SH-SY5Y (cell line): Measurements from ENCODE around the gene PTCD1.

Source experiments
- GATA2 ChIP-seq: IDR thresholded peaks from 2 replicates; pipeline ENCODE4 v1.6.1; 2011; ENCODE audit warnings: mild to moderate bottlenecking, low read depth, low read length
- GATA3 ChIP-seq: IDR thresholded peaks from 2 replicates; pipeline ENCODE4 v1.6.1; 2011; ENCODE audit warnings: low read depth, mild to moderate bottlenecking, low read length, moderate library complexity

GRCh38 chr7:99397297-99397983 is 41.2 kb downstream of the PTCD1 start:
- TF ChIP-seq GATA2 (no peak), GATA3 (no peak)
